Dendritic cell treated with granulocyte-macrophage colony-stimulating factor and Interleukin-4, amounts not matched to agents 40 ng/mL and 50 ng/mL, for 4 days (primary cell): ENCODE data around the gene LGI4.
"Not testable (repeated sequence)": the region's sequence is repeated elsewhere in the genome, so short reads cannot be mapped to it uniquely, and the experiment has no call there.

Experiments
- H3K27ac Mint-ChIP-seq: one replicate; pipeline ENCODE4 v1.8.0; 2022; ENCODE audit warnings: mild to moderate bottlenecking, mixed read lengths
- H3K27me3 Mint-ChIP-seq: one replicate; pipeline ENCODE4 v1.8.0; 2022; ENCODE audit warnings: mild to moderate bottlenecking, mixed read lengths
- H3K36me3 Mint-ChIP-seq: one replicate; pipeline ENCODE4 v1.8.0; 2022; ENCODE audit warnings: low read depth, mixed read lengths
- H3K4me1 Mint-ChIP-seq: one replicate; pipeline ENCODE4 v1.8.0; 2022; ENCODE audit warnings: low read depth, mixed read lengths
- H3K4me3 Mint-ChIP-seq: one replicate; pipeline ENCODE4 v1.8.0; 2022; ENCODE audit warnings: mild to moderate bottlenecking, moderate library complexity, mixed read lengths
- H3K9me3 Mint-ChIP-seq: one replicate; pipeline ENCODE4 v1.8.0; 2022; ENCODE audit warnings: mixed read lengths
- intact Hi-C: fragments of 100-400 bp; cut with micrococcal nuclease; formaldehyde crosslinking; loops from one replicate; pipeline ENCODE4 v1.15.0; 2022

The LGI4 gene

DNA sequence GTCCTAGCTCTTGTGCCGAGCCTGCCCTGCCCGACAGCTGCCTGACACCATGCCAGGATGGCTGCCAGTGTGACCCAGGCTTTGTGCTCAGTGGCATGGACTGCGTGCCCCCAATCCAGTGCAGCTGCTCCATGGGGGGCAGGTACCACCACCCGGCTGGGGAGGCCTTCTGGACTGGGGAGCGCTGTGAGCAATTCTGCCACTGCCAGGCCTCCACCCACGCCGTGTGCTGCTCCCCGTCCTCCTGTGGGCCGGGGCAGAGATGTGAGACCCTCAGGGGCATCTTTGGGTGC, 28.6 kb downstream of the LGI4 start:
- H3K4me3 Mint-ChIP-seq = no peak overlapping the region
- H3K9me3 Mint-ChIP-seq = no peaks in the 10 kb centered on the region
- H3K36me3 Mint-ChIP-seq = no peaks in the 10 kb centered on the region

DNA sequence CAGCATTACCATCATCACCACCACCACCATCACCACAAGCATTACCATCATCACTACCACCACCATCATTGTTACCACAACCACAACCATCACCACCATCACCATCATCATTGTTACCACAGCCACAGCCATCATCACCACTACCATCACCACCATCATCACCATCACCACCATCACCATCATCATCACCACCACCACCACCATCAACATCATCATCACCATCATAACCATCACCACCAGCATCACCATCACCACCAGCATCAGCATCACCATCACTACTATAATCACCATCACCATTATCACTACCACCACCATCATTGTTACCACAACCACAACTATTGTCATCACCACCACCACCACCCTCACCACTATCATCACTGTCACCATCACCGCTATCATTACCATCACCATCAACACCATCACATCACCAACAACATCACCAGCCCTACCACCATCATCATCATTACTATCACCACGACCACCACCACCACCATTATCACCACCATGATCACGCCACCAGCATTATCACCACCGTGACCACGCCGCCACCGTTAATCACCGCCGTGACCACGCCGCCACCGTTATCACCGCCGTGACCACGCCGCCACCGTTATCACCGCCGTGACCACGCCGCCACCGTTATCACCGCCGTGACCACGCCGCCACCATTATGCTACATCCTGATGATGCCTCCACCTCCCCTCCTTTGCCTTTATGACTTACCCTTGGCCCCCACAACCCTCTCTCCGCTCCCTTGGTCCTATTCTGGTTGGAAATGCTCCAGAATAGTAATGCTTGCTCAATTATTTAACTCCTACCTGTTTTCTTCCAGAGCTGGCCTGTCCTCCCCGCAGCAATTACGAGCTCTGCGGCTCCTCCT, 29.2 kb downstream of the LGI4 start:
- Mint-ChIP-seq H3K4me1 (peaks cover 30% of the 10 kb centered on the region), H3K27me3 (peaks cover 20% of the 10 kb centered on the region), H3K9me3 (no peaks in the 10 kb centered on the region), H3K27ac (no peak overlapping the region), H3K36me3 (no peaks in the 10 kb centered on the region), H3K4me3 (no peak overlapping the region)
- intact Hi-C loops = no loop called here

More for the DNA sequence above, 28.6 kb downstream of the LGI4 start:
- peaks cover 34% of the 10 kb centered on the region for H3K4me1 Mint-ChIP-seq
- intact Hi-C loops = no loop called here
- H3K27ac Mint-ChIP-seq = no peak overlapping the region
- H3K27me3 Mint-ChIP-seq = peaks cover 20% of the 10 kb centered on the region

GRCh38 chr19:35105047-35105410, 29.8 kb downstream of the LGI4 start:
- no peaks in the 10 kb centered on the region for H3K36me3 Mint-ChIP-seq
- no peak overlapping the region for H3K4me3 Mint-ChIP-seq
- peaks cover 27% of the 10 kb centered on the region for H3K4me1 Mint-ChIP-seq
- no peak overlapping the region for H3K27ac Mint-ChIP-seq
- intact Hi-C loops = no loop called here
- no peaks in the 10 kb centered on the region for H3K9me3 Mint-ChIP-seq
- H3K27me3 Mint-ChIP-seq = peaks cover 20% of the 10 kb centered on the region

DNA sequence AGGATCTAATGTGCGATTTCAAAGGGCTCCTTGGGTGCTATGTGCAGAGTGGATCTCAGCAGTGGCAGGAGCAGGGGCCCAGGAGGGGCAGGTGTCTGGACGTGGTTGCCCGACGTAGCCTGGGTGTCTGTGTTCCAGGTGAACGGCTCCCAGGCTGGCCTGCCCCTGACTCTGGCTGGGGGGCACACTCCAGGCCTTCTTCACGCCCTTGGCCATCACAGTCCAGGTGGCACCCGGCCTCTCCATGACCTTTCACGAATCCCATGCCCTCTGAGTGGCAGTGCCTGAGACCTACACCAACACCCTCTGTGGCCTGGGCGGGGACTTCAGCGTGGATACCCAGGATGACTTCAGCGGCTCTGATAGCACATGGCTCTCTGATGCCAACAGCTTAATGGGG, 30.5 kb downstream of the LGI4 start:
- Mint-ChIP-seq H3K9me3 (no peaks in the 10 kb centered on the region), H3K36me3 (no peaks in the 10 kb centered on the region), H3K4me1 (peaks cover 20% of the 10 kb centered on the region), H3K4me3 (no peak overlapping the region), H3K27me3 (peaks cover 13% of the 10 kb centered on the region), H3K27ac (no peak overlapping the region)
- intact Hi-C loops = no loop called here

DNA sequence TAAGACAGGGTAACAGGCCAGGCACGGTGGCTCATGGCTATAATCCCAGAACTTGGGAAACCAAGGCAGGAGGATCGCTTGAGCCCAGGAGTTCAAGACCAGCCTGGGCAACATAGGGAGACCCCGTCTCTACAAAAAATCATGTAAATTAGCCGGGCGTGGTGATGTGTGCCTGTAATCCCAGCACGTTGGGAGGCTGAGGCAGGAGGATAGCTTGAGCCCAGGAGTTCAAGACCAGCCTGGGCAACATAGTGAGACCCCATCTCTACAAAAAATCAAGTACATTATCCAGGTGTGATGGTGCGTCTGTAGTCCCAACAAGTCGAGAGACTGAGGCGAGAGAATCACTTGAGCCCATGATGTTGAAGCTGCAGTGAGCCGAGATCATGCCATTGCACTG, 31.2 kb downstream of the LGI4 start:
- Mint-ChIP-seq H3K27ac (peak overlapping the region; percentile 30), H3K4me1 (peaks cover 14% of the 10 kb centered on the region)
- intact Hi-C loops, H3K36me3 Mint-ChIP-seq, H3K9me3 Mint-ChIP-seq, H3K27me3 Mint-ChIP-seq, H3K4me3 Mint-ChIP-seq: not testable (repeated sequence)

- H3K9me3 Mint-ChIP-seq, H3K4me1 Mint-ChIP-seq, H3K36me3 Mint-ChIP-seq, H3K27me3 Mint-ChIP-seq, H3K4me3 Mint-ChIP-seq, intact Hi-C loops, H3K27ac Mint-ChIP-seq: not testable (repeated sequence)
Measured at GRCh38 chr19:35101949-35102348, 32.9 kb downstream of the LGI4 start.

DNA sequence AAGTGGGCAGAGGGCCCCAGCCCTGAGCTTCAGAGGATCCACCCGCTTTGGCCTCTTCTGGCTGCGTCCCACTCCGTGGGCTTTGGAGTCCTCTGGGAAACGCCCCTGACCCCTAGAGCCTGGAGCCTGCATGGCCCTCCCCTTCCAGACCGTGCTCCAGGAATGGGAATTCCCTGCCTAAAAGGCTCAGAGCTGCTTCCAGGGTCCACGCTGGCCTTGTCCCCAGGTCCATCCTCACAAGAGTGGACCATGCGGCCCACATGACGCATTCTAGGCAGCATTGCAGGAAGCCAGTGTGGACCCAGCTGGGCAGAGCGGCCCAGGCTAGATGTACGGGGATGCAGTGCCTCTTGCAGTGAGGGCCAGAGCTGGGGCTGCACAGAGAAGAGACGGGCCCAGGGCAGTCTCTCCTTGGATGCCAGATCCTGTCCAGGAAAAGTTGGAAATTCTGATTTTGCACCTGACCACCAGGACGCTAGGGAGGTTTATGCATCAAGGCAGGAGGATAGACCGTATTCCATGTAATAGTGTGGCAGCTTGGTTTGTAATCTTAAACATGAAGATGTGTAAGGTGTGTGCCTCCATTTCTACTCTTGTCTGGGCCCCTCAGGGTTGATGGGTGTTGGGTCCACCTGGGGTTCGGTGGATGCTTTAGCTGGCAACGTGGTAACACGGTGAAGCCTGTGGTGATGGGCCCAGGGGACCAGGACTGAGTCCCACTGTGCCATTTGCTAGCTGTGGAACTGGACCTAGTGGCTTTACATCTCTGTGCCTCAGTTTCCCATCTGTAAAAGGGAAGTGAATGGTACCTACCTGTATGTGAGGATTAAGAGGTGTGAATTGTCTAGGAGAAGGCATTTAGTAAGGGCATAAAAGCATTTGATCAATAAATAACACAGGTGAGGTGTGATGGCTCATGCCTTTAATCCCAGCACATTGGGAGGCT, 34.0 kb downstream of the LGI4 start:
- H3K9me3 Mint-ChIP-seq = no peaks in the 10 kb centered on the region
- H3K36me3 Mint-ChIP-seq = no peaks in the 10 kb centered on the region
- peaks cover 13% of the 10 kb centered on the region for H3K27me3 Mint-ChIP-seq
- intact Hi-C loops = no loop called here
- H3K4me3 Mint-ChIP-seq = no peak overlapping the region
- H3K27ac Mint-ChIP-seq = no peak overlapping the region
- no peaks in the 10 kb centered on the region for H3K4me1 Mint-ChIP-seq

DNA sequence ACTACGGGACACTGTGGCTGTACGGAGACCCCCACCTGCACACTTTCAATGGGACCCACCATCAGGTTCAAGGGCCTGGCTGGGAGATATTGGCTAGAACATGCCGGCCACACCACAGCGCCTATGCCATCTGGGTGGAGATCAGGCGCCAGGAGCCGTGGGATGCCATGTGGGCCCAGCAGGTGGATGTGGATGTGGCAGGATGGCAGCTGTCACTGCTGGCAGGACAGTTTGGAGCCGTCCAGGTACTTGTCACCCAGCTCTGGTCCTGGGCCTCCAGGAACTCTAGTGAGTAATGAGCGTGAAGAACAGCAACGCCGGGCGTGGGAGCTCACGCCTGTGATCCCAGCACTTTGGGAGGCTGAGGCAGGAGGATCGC, 35.0 kb downstream of the LGI4 start:
- intact Hi-C loops = loop anchor here (10.0 kb wide), 1 partner anchor 55 kb away; the partner anchor contains the start of gene HPN
- no peaks in the 10 kb centered on the region for H3K36me3 Mint-ChIP-seq

GRCh38 chr19:35099155-35099896, 35.5 kb downstream of the LGI4 start:
- Mint-ChIP-seq H3K27ac (no peak overlapping the region), H3K9me3 (no peaks in the 10 kb centered on the region), H3K4me3 (no peak overlapping the region), H3K4me1 (no peaks in the 10 kb centered on the region), H3K36me3 (no peaks in the 10 kb centered on the region), H3K27me3 (peaks cover 13% of the 10 kb centered on the region)
- intact Hi-C loops = loop anchor here (10.0 kb wide), 1 partner anchor 55 kb away; the partner anchor contains the start of gene HPN

More for the DNA sequence above, 35.0 kb downstream of the LGI4 start:
- Mint-ChIP-seq H3K27ac (no peak overlapping the region), H3K9me3 (no peaks in the 10 kb centered on the region), H3K4me1 (no peaks in the 10 kb centered on the region), H3K4me3 (no peak overlapping the region), H3K27me3 (peaks cover 13% of the 10 kb centered on the region)

- intact Hi-C loops = loop anchor here (10.0 kb wide), 1 partner anchor 54 kb away; the partner anchor contains the start of gene HPN
- Mint-ChIP-seq H3K36me3 (no peaks in the 10 kb centered on the region), H3K4me1 (no peaks in the 10 kb centered on the region), H3K4me3 (no peak overlapping the region), H3K27ac (no peak overlapping the region), H3K9me3 (no peaks in the 10 kb centered on the region), H3K27me3 (peaks cover 10% of the 10 kb centered on the region)
Measured at GRCh38 chr19:35098413-35099049, 36.3 kb downstream of the LGI4 start.

DNA sequence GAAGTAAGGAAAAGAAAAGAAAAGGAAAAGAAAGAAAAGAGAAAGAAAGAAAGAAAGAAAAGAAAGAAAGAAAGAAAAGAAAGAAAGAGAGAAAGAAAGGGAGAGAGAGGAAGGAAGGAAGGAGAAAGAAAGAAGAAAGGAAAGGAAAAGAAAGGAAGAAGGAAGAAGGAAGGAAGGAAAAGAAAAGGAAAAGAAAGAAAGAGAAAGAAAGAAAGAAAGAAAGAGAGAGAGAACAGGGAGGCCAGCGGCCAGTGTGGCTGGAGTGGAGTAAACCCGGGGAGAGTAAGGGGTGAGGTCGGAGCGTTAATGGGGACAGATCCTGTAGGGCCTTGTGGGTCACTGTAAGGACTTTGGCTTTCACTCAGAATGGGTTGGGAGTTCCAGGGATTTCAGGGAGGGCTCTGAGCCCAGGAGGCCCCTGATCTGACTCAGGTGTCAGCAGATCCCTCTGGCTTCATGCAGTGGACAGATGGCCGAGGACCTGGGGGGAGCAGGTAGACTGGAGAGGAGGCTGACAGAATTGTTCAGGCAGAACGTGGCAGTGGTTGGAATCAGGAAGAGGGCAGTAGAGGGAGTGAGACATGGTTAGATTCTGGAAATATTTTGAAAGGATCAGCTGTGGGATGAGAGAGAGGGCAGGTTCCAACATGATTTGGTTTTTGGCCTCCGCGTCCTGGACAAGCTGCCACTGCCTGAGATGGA, 39.0 kb downstream of the LGI4 start:
- intact Hi-C loops = loop anchor here (10.0 kb wide), 1 partner anchor 51 kb away; the partner anchor contains the start of gene HPN
- Mint-ChIP-seq H3K27ac (peak overlapping the region; percentile 0), H3K4me1 (no peaks in the 10 kb centered on the region), H3K36me3 (no peaks in the 10 kb centered on the region), H3K27me3 (peaks cover 13% of the 10 kb centered on the region), H3K9me3 (no peaks in the 10 kb centered on the region), H3K4me3 (no peak overlapping the region)

- Mint-ChIP-seq H3K4me3 (no peak overlapping the region), H3K36me3 (no peaks in the 10 kb centered on the region), H3K27me3 (peaks cover 22% of the 10 kb centered on the region), H3K27ac (no peak overlapping the region), H3K4me1 (no peaks in the 10 kb centered on the region), H3K9me3 (no peaks in the 10 kb centered on the region)
- intact Hi-C loops = loop anchor here (10.0 kb wide), 1 partner anchor 50 kb away; the partner anchor contains the start of gene HPN
Measured at GRCh38 chr19:35094656-35095055, 40.2 kb downstream of the LGI4 start.
